Fibroblast of mammary gland (primary cell): ENCODE data around the gene EMC1.
A peak's percentile ranks its signal among the peaks of the same experiment; 100 is the strongest.

Source experiments
- DNase-seq: peaks from one replicate; pipeline ENCODE4 v3.0.0-alpha.2; 2010; ENCODE audit warnings: low read depth
- H3K4me3 ChIP-seq: 2 replicates; pipeline ENCODE4 v1.5.1; 2011; ENCODE audit warnings: low read depth, mild to moderate bottlenecking, low read length, moderate library complexity; ENCODE audit not compliant: control insufficient read depth
- TF ChIP-seq, protein P1 (sequence below): conservative IDR thresholded peaks from 2 replicates; pipeline ENCODE4 v1.5.1; 2011; ENCODE audit warnings: low read depth, low read length, inconsistent platforms; ENCODE audit not compliant: control insufficient read depth, insufficient read depth

The EMC1 gene

GRCh38 chr1:19255288-19255687 lies 4.0 kb upstream of the EMC1 start:
- no peak overlapping the region for H3K4me3 ChIP-seq
- TF ChIP-seq, protein P1, sequence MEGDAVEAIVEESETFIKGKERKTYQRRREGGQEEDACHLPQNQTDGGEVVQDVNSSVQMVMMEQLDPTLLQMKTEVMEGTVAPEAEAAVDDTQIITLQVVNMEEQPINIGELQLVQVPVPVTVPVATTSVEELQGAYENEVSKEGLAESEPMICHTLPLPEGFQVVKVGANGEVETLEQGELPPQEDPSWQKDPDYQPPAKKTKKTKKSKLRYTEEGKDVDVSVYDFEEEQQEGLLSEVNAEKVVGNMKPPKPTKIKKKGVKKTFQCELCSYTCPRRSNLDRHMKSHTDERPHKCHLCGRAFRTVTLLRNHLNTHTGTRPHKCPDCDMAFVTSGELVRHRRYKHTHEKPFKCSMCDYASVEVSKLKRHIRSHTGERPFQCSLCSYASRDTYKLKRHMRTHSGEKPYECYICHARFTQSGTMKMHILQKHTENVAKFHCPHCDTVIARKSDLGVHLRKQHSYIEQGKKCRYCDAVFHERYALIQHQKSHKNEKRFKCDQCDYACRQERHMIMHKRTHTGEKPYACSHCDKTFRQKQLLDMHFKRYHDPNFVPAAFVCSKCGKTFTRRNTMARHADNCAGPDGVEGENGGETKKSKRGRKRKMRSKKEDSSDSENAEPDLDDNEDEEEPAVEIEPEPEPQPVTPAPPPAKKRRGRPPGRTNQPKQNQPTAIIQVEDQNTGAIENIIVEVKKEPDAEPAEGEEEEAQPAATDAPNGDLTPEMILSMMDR: no peak

DNA sequence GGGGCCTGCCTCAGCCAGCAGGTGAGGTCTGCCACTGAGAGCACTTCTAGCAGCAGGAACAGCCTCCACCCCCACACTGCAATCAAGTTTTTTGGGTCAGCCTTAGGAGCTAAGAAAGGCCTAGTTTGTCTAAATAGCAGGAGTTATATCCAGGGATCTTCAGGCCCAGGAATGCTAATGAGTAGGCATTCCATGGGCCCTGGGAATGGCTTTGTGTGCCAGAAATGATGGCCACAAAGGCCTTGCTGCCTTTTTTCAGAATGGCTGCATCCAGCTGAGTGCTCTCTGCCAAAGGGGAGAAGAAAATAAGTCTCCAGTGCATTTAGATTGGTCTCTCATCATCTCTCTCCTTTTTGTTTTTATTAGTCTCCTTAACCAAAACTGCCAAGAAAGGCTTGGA lies 3.1 kb upstream of the EMC1 start:
- no peak for DNase-seq
- no peak overlapping the region for H3K4me3 ChIP-seq
- TF ChIP-seq, protein P1: no peak

More at GRCh38 chr1:19255288-19255687, 4.0 kb upstream of the EMC1 start:
- DNase-seq: no peak

DNA sequence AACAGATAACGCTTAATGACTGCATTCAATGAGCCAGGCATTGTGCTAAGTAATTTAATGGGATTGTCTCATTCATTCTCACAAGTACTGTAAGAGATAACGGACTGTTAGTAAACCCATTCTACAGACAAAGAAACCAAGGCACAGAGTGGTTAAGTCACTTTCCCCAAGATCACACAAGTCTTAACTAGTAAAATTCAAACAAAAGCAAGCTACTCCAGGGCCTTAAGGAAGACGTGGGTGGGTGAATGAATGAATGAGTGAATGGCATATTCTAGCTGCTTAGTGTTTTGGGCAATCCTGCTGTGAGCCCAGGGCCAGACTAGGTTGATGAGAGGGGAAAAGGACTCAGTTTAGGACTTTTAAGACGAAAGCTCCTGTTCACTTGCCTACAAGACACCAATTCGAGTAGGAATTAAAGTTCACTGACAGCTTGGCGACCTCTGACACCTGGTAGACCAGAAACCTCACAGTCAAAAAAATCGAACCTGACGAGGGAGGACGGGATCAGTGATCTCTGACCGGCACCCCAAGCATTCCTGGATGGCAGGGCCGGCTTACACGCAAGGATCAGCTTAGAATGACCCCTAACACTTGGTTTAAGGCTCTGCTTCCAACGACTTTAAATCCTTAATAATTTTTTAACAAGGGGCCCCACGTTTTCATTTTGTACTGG lies 557 bp downstream of the EMC1 start:
- peak overlapping the region; percentile 94 for H3K4me3 ChIP-seq
- TF ChIP-seq, protein P1: no peak
- DNase-seq: no peak

- no peak overlapping the region for H3K4me3 ChIP-seq
- TF ChIP-seq, protein P1: peak; percentile 95
- peak; percentile 78 for DNase-seq
Observed at GRCh38 chr1:19240673-19241538, 10.4 kb downstream of the EMC1 start.

GRCh38 chr1:19239876-19240275 lies 11.4 kb downstream of the EMC1 start:
- TF ChIP-seq, protein P1: no peak
- DNase-seq: no peak
- no peak overlapping the region for H3K4me3 ChIP-seq

DNA sequence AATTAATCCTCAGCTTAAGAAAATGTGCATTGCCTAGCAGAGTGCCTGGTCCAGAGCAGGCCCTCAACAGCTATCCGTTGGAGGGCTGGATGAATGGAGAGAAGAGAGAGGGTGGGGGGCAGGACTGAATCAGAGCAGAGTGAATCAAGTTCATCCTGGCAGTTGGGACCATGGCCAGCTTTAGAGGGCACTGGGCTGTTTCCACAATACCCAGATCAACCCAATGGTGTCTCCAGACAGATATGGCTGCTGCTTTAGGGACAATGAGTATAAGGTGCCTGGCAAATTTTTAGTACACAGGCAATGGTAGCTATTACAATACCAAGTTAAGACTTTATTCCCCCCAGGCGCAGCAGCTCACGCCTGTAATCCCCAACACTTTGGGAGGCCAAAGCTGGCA lies 17.1 kb downstream of the EMC1 start:
- no peak overlapping the region for H3K4me3 ChIP-seq
- no peak for DNase-seq
- TF ChIP-seq, protein P1: no peak
